Fibroblast of skin of left biceps (primary cell): ENCODE data around the gene IZUMO1.
"Not testable (repeated sequence)": the region's sequence is repeated elsewhere in the genome, so short reads cannot be mapped to it uniquely, and the experiment has no call there.

Source experiments
- DNase-seq, 2 experiments: peaks; one replicate each; pipeline ENCODE4 v3.0.0-alpha.2; 2013; ENCODE audit warnings: low read depth in 2 of 2

Gene IZUMO1

DNA sequence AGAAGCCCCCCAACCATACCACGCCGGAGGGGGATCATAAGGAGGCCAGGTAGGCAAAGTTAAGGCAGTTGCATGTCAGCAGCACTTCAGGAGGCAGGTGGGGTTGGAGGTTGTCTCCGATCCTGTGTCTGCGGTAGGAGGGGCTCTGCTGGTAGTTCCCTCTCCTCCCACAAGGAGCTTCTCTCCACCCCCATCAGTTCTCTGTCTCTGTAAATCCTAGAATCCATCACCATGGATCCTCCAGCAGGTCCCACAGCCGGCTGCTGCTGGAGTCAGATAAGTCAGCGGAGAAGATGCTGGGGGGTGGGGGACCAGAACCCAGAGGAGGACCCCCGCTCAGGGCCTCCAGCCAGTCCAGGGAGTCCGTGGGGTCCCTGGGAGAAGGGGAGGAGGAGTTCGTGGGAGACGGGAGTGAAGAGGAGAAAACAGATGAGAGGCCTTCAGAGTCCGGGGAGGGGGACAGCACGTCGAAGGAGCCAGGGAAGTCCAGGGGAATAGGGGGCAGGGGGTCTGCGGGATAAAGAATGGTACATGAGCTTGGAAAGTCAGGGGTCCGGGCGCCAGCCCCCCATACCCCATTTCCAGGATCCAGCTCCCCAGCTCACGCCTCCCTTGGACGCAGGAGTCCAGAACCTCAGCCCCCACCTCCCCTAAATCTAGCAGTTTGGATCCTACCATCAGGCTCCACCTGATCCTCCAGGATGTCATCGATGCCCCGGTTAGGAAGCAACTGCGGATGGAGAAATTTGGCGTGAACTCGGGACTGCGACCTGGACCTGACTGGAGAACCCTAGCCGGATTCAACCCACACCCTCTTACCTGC, 33.5 kb downstream of the IZUMO1 start:
- DNase-seq, result no peak

DNA sequence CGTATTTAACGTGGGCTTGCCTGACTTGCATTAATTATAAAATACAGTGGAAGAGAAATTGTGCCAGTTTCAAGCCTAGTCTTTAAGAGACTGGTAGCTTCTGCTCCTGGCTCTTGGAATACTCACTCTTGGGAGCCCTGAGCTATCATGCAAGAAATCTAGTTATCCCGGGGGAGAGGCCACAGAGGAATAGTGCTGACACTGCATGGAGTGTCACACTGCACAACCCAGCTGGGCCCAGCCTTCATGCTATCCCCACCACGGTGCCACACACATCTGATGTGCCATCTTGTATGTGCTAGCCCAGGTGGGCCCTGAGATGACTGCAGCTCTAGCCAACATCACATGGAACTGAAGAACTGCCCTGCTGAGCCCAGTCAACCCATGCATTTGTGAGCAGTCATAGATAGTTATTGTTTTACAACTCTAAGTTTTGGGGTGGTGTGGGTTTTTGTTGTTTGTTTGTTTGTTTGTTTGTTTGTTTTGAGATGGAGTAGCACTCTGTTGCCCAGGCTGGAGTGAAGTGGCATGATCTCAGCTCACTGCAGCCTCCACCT, 35.5 kb downstream of the IZUMO1 start:
- DNase-seq, result no peak

DNA sequence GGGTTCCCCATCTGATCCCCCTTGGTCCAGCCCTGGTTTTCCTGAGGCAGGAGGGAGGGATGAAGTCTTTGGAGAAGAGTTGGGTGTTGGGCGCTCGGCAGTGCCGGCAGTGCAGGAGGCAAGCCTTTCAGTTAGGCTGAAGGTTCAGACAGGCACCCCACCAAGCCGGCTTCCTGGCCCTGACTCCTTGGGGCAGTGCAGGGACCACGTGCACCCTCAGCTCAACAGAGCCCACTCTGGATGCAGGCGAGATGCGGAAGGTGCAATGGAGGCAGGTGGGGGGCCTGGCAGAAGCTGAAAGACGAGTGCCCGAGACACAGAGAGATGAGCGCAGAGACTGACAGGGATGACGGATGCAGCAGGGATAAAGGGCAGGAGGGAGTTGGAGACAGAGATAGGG, 38.2 kb downstream of the IZUMO1 start:
- DNase-seq, result no peak

DNA sequence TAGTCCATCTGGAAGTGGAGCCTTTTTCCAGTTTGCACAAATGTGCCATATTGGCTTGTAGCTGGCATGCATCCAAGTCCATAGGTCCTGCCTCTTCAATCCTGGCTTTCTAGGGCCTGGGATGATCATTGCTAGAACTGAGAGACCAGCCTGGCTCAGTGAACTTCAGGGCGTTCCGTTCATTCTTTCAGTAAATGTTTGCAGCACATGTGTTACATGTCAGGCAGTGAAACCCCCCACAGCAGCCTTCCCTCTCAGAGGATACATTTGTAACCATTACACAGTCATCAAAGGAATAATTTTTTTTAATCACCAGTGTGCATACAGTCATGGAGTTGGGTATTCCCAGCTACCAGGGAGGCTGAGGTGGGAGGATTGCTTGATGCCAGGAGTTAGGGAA, 41.3 kb downstream of the IZUMO1 start:
- no peak for DNase-seq

DNA sequence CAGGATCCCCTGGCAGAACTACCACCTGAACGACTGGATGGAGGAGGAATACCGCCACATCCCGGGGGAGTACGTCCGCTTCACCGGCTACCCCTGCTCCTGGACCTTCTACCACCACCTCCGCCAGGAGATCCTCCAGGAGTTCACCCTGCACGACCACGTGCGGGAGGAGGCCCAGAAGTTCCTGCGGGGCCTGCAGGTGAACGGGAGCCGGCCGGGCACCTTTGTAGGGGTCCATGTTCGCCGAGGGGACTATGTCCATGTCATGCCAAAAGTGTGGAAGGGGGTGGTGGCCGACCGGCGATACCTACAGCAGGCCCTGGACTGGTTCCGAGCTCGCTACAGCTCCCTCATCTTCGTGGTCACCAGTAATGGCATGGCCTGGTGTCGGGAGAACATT, 43.4 kb downstream of the IZUMO1 start:
- DNase-seq, result no peak

DNA sequence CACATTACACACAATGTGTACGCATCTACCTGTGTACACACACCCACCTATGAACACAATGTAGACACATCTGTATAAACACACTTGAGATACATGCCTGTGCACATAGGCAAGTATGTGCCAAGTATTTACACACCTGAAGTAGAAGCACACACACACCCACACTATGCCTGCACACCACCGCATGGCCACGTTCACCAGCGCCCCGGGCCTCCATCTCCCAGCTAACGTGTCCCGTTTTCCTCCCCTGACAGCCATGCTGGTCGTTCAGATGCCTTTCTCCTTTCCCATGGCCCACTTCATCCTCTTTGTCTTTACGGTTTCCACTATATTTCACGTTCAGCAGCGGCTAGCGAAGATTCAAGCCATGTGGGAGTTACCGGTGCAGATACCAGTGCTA, 44.0 kb downstream of the IZUMO1 start:
- DNase-seq, result no peak

DNA sequence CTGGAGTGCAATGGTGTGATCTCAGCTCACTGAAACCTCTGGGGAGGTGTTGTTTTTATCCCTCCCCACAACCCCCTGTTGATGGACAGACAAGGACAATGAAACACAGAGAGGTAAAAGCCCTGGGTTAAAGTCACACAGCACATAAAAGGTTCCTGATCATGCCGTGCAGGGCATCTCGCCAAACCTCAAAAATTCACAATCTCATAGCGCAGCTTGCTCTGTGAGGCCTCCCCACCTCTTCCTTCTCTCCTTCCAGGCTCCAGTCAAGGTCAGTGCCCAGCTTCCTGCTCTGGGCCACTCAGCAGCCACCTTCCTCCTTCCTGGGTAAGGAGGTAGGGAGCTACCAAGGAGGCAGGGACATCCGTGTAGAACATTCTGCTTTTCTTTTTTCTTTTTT, 48.7 kb downstream of the IZUMO1 start:
- DNase-seq, result peak in 1 of 2 experiments; percentile 42

- DNase-seq, result no peak
Measured at GRCh38 chr19:48696353-48697010, 50.2 kb downstream of the IZUMO1 start.

DNA sequence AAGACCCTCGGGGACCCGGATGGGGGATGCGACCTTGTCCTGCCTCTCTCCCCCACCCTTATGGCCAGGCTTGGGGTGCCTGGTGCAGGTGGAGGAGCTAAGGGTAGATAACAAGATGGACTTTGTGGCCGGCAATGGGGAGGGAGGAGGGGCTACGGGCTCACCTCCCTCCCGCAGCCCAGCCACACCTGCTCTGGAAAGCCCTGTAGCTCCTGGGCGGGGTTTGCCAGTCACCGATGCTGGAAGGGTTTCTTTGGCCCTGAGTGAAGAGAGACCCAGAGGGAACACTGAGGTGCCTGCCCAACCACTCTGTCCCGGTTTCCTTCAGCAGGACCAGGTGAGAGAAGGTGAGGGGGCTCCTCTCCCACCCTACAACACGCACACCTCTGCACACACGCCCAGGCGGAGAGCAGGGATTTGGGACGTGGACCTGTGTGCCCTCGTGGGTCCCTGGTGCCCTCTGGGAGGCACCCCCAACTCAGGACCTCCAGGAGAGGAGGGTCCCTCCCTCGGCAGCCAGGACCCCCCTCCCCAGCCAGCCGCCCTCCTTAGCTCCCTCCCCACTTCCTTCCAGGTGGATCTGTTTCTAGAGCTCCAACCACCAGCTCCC, 50.9 kb downstream of the IZUMO1 start, which contains the start of gene FUT2:
Gene FUT2, plus strand, starts transcription at position 229 of the 610 bp plus-strand sequence. CDS start 6,986 bp downstream, outside the sequence.
- no peak for DNase-seq

DNA sequence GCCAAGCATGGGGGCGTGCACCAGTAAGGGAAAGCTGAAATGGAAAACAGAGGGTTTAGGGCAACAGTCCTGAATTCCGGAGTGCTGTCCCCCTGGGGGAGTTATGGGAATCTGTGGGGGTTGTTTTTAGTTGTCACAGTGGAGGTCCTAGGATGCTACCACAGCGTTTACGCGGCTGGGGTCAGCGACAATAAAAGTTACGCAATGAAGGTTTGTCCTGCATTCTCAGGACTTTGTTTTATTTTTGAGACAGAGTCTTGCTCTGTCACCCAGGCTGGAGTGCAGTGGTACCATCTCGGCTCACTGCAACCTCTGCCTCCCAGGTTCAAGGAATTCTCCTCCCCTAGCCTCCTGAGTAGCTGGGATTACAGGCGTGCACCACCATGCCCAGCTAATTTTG, 53.1 kb downstream of the IZUMO1 start:
- not testable (repeated sequence) for DNase-seq
